Endothelial cell of umbilical vein (primary cell): ENCODE results near the gene TBX20. TPM values are rescaled to one million over a fixed set of nuclear protein-coding genes. Genes with fewer than 3 reads are reported as not detected.

Source experiments
- BruUV-seq: library from RNA; stranded (reverse); fragments of 400-500 nt; replicated peaks from 2 replicates; lab custom pipeline; 2021; lab: Mats Ljungman, UMichigan
- CTCF ChIA-PET: fragments of 300-600, 350-600 bp; sonication (Branson Sonifier 250); formaldehyde crosslinking; loops from one replicate; lab custom pipeline; 2021; ENCODE audit warnings: antibody characterized with exemption, inconsistent platforms; lab: Charles Lee
- POLR2A ChIA-PET: fragments of 300-600, 350-600 bp; sonication (Branson Sonifier 250); formaldehyde crosslinking; loops from one replicate; lab custom pipeline; 2021; ENCODE audit warnings: antibody characterized with exemption, inconsistent platforms; lab: Charles Lee
- DNase-seq: peaks from one replicate; pipeline ENCODE4 v3.0.0-alpha.2; 2011; ENCODE audit warnings: low read depth, low spot score
- FAIRE-seq: peaks from 2 replicates; lab custom pipeline; 2011; peaks lifted over from hg19 to GRCh38; lab: Jason Lieb, UNC
- H2AFZ ChIP-seq: 2 replicates; pipeline ENCODE4 v1.6.0; 2012; ENCODE audit warnings: low read depth, low read length, control low read depth, inconsistent platforms
- H3K27ac ChIP-seq: 2 replicates; pipeline ENCODE4 v1.5.1; 2011; ENCODE audit warnings: low read depth, mild to moderate bottlenecking, control low read depth, low read length, moderate library complexity; ENCODE audit not compliant: insufficient read depth
- H3K27me3 ChIP-seq, 2 experiments: 2 replicates each; pipeline versions ENCODE4 v1.6.0 to v1.6.1; 2011; ENCODE audit warnings: low read length in 2 of 2, mixed read lengths in 1 of 2; ENCODE audit not compliant: control insufficient read depth in 2 of 2, insufficient read depth in 2 of 2
- H3K36me3 ChIP-seq, 2 experiments: 2 replicates in 1 of 2; 3 replicates in 1 of 2; pipeline ENCODE4 v1.5.1; 2011; ENCODE audit warnings: low read length in 2 of 2, mild to moderate bottlenecking in 1 of 2, moderate library complexity in 1 of 2; ENCODE audit not compliant: control insufficient read depth in 2 of 2, insufficient read depth in 2 of 2; ENCODE audit errors: extremely low read depth in 1 of 2
- H3K4me1 ChIP-seq: 3 replicates; pipeline ENCODE4 v1.5.1; 2011; ENCODE audit warnings: mild to moderate bottlenecking, low read length; ENCODE audit not compliant: control insufficient read depth, insufficient read depth; ENCODE audit errors: extremely low read depth
- H3K4me2 ChIP-seq: 2 replicates; pipeline ENCODE4 v1.6.1; 2011; ENCODE audit warnings: low read length, control low read depth, mixed read lengths; ENCODE audit not compliant: insufficient read depth
- H3K4me3 ChIP-seq, 3 experiments: fragments of 200-600 bp in 1 of 3; sonication (generic), shearing (Covaris generic) in 1 of 3; replicated peaks in 1 of 3; 2 replicates each; pipeline ENCODE4 v1.5.1; 2011 to 2016; ENCODE audit warnings: control low read depth in 3 of 3, low read length in 3 of 3, mild to moderate bottlenecking in 2 of 3, inconsistent platforms in 1 of 3, low read depth in 1 of 3, moderate library complexity in 1 of 3; ENCODE audit not compliant: insufficient read depth in 1 of 3
- H3K79me2 ChIP-seq: 2 replicates; pipeline ENCODE4 v1.6.0; 2012; ENCODE audit warnings: low read length, inconsistent platforms; ENCODE audit not compliant: control insufficient read depth, insufficient read depth
- H3K9ac ChIP-seq: replicated peaks from 2 replicates; pipeline ENCODE3; 2011; ENCODE audit warnings: low read length, control low read depth; ENCODE audit not compliant: insufficient read depth; ENCODE audit errors: extremely low read depth
- H3K9me1 ChIP-seq: replicated peaks from 3 replicates; pipeline ENCODE4 v1.6.0; 2011; ENCODE audit warnings: mild to moderate bottlenecking, low read length; ENCODE audit not compliant: control insufficient read depth, insufficient read depth; ENCODE audit errors: extremely low read depth
- H3K9me3 ChIP-seq: replicated peaks from 2 replicates; pipeline ENCODE4 v1.5.1; 2012; ENCODE audit warnings: low read length, inconsistent platforms; ENCODE audit not compliant: control insufficient read depth, insufficient read depth
- H4K20me1 ChIP-seq: replicated peaks from 2 replicates; pipeline ENCODE3; 2011; ENCODE audit warnings: mild to moderate bottlenecking, low read length; ENCODE audit not compliant: control insufficient read depth, insufficient read depth; ENCODE audit errors: extremely low read depth
- EZH2 ChIP-seq: IDR thresholded peaks from 2 replicates; pipeline ENCODE4 v1.6.1; 2012; ENCODE audit warnings: borderline replicate concordance, low read depth, mild to moderate bottlenecking, moderate library complexity, low read length, inconsistent platforms; ENCODE audit not compliant: severe bottlenecking
- FOS ChIP-seq: IDR thresholded peaks from 2 replicates; pipeline ENCODE4 v1.6.1; 2011; ENCODE audit warnings: mild to moderate bottlenecking, low read length, moderate library complexity, borderline replicate concordance; ENCODE audit not compliant: insufficient read depth
- GATA2 ChIP-seq: IDR thresholded peaks from 2 replicates; pipeline ENCODE4 v1.7.0; 2011; ENCODE audit warnings: low read depth, mild to moderate bottlenecking, moderate library complexity, mixed read lengths, low read length; ENCODE audit not compliant: insufficient read length, insufficient read depth
- JUN ChIP-seq: IDR thresholded peaks from 2 replicates; pipeline ENCODE4 v1.6.1; 2011; ENCODE audit warnings: borderline replicate concordance, low read depth; ENCODE audit not compliant: insufficient read length, insufficient read depth
- MYC ChIP-seq: IDR thresholded peaks from one replicate; pipeline ENCODE4 v1.6.1; 2011; ENCODE audit warnings: mild to moderate bottlenecking, low read depth, low read length
- POLR2A ChIP-seq: IDR thresholded peaks from 2 replicates; pipeline ENCODE4 v1.6.1; 2012; ENCODE audit warnings: low read depth, mild to moderate bottlenecking, control low read depth, low read length
- POLR2AphosphoS5 ChIP-seq: IDR thresholded peaks from 2 replicates; pipeline ENCODE4 v1.6.1; 2012; ENCODE audit warnings: low read depth, mild to moderate bottlenecking, control low read depth, low read length, moderate library complexity; ENCODE audit not compliant: insufficient read depth
- dilution Hi-C: fragments of 300-500 bp; cut with MboI; formaldehyde crosslinking; loops from one replicate; pipeline ENCODE4 v1.15.0; 2019; ENCODE audit warnings: low sequenced_read_pairs; ENCODE audit not compliant: extremely low pct_ligation_motif_present
- intact Hi-C: fragments of 100-400 bp; cut with micrococcal nuclease; formaldehyde crosslinking; loops from one replicate; pipeline ENCODE4 v1.10.0; 2022
- polyA plus RNA-seq, 4 experiments: library from polyadenylated mRNA; depleted of rRNA in 3 of 4; stranded (reverse) in 3 of 4; unstranded in 1 of 4; fragments of >200 nt; gene quantifications; 2 replicates each; pipeline versions ENCODE4 v1.2.1 to v1.2.3, GENCODE V29; 2011 to 2012; ENCODE audit warnings: missing spikeins in 1 of 4
- total RNA-seq: library from RNA; stranded (reverse); gene quantifications from 2 replicates; pipeline ENCODE4 v1.2.3, GENCODE V29; 2021
- TF ChIP-seq, protein P1 (sequence below): IDR thresholded peaks from 2 replicates; pipeline ENCODE4 v1.6.1; 2011; ENCODE audit not compliant: insufficient read depth, insufficient read length
- TF ChIP-seq, protein P2 (sequence below), 2 donors: IDR thresholded peaks; 1 replicate in 1 of 2; 2 replicates in 1 of 2; pipeline ENCODE4 v1.5.1; 2011; ENCODE audit warnings: low read length in 2 of 2, mild to moderate bottlenecking in 2 of 2, moderate library complexity in 2 of 2, control low read depth in 1 of 2, inconsistent platforms in 1 of 2, low read depth in 1 of 2; ENCODE audit not compliant: insufficient read depth in 1 of 2; ENCODE audit errors: extremely low read depth in 1 of 2

TBX20 gene
- total and polyA plus RNA-seq, 2 donors (not counting 3 experiments of a cell fraction or from before 2014, with no cell fraction given): not detected

DNA sequence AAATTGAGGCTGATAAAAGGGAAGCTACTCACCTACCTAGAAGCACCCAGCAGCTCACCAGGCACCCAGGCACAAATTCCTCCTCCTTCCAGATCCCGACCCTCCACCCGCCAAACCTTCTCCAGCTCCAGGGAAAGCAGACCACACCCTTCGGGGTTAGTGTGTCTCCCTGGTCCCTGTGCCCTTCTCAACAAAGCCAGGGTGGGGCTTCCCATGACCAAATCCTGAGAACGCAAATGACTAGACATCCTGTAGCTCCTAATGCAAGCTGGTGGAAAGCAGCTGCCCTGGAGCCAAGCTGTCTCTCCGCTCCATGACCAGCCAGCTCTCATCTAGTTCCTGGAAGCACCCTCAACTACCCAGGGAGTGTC lies 4.4 kb downstream of the TBX20 start:
- intact Hi-C loops (no loop called here), dilution Hi-C loops (no loop called here)
- Histone ChIP-seq H3K4me2 (no peak overlapping the region), H3K4me1 (peaks cover 12% of the 10 kb centered on the region), H3K9ac (no peak overlapping the region), H2AFZ (no peak overlapping the region), H3K4me3 (no peak overlapping the region), H4K20me1 (no peaks in the 10 kb centered on the region), H3K27ac (no peak overlapping the region), H3K9me1 (no peaks in the 10 kb centered on the region), H3K27me3 (peaks cover 65 to 91% of the 10 kb centered on the region in 2 experiments), H3K79me2 (no peaks in the 10 kb centered on the region), H3K36me3 (no peaks in the 10 kb centered on the region), H3K9me3 (no peaks in the 10 kb centered on the region)
- no TSS peak for BruUV-seq
- no peak for FAIRE-seq
- POLR2A ChIA-PET: no interaction called here
- CTCF ChIA-PET: interaction anchor here (1.1 kb wide), 1 partner anchor 11 kb away, joined by 4 read pairs; no protein-coding TSS in a partner anchor
- DNase-seq: no peak
- TF ChIP-seq, protein P1, sequence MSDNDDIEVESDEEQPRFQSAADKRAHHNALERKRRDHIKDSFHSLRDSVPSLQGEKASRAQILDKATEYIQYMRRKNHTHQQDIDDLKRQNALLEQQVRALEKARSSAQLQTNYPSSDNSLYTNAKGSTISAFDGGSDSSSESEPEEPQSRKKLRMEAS: no peak
- TF ChIP-seq, protein P2, sequence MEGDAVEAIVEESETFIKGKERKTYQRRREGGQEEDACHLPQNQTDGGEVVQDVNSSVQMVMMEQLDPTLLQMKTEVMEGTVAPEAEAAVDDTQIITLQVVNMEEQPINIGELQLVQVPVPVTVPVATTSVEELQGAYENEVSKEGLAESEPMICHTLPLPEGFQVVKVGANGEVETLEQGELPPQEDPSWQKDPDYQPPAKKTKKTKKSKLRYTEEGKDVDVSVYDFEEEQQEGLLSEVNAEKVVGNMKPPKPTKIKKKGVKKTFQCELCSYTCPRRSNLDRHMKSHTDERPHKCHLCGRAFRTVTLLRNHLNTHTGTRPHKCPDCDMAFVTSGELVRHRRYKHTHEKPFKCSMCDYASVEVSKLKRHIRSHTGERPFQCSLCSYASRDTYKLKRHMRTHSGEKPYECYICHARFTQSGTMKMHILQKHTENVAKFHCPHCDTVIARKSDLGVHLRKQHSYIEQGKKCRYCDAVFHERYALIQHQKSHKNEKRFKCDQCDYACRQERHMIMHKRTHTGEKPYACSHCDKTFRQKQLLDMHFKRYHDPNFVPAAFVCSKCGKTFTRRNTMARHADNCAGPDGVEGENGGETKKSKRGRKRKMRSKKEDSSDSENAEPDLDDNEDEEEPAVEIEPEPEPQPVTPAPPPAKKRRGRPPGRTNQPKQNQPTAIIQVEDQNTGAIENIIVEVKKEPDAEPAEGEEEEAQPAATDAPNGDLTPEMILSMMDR (IDR thresholded peaks at IDR 0.05; ENCODE audit: extremely low read depth in 1 of 2, insufficient read depth in 1 of 2, low read depth in 1 of 2, low read length in 2 of 2): no peak
- no peak for TF ChIP-seq EZH2
- no peak for TF ChIP-seq FOS
- TF ChIP-seq MYC: no peak
- TF ChIP-seq POLR2A: no peak
- no peak for TF ChIP-seq JUN
- TF ChIP-seq POLR2AphosphoS5: no peak
- TF ChIP-seq GATA2: no peak
